Suprapubic skin (tissue), 3 donors: Measurements from ENCODE around the gene FOXN1.

ENCODE experiments used
- CTCF ChIP-seq, 2 donors: fragments of 200-600 bp in 1 of 2; fragments of 450-650 bp in 1 of 2; sonication (generic) in 1 of 2; IDR thresholded peaks; one replicate each; pipeline ENCODE4 v1.5.1; 2016 to 2019; ENCODE audit warnings: antibody characterized with exemption in 2 of 2, mild to moderate bottlenecking in 1 of 2, moderate library complexity in 1 of 2
- POLR2A ChIP-seq, 2 donors: fragments of 450-650 bp; IDR thresholded peaks; one replicate each; pipeline ENCODE4 v1.6.1; 2017; ENCODE audit warnings: antibody characterized with exemption in 2 of 2, mild to moderate bottlenecking in 2 of 2, moderate library complexity in 2 of 2

GRCh38 chr17:28548417-28549130 is 42.4 kb downstream of the FOXN1 start:
- TF ChIP-seq POLR2A (IDR thresholded peaks at IDR 0.05) (no peak), CTCF (IDR thresholded peaks at IDR 0.05) (no peak)
